ENCODE measurements around the gene TMCO1.
"Not testable (repeated sequence)": the region's sequence is repeated elsewhere in the genome, so short reads cannot be mapped to it uniquely, and the experiment has no call there.

Gene TMCO1

DNA sequence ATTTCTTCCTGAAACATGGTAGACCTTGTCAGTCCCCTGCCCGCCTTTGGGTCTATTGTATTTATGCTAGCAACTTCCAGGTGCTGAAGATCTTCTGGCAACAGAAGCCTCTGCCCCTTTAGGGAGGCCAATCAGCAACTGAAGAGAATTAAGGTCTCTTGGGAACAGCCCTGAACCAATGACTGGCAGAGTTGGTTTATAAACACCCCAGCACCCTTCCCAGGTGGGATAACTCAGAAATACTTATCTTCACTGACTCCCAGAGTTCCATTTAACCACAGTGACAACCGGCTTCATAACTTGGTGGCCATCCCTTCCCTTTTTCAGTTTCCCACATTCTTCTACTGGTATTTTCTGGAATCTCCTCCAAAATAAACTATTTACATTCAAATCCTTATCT is 27.2 kb upstream of the TMCO1 start:
- DNase-seq (ENCODE audit: low spot score) = no peak
- TF ChIP-seq, protein P1, sequence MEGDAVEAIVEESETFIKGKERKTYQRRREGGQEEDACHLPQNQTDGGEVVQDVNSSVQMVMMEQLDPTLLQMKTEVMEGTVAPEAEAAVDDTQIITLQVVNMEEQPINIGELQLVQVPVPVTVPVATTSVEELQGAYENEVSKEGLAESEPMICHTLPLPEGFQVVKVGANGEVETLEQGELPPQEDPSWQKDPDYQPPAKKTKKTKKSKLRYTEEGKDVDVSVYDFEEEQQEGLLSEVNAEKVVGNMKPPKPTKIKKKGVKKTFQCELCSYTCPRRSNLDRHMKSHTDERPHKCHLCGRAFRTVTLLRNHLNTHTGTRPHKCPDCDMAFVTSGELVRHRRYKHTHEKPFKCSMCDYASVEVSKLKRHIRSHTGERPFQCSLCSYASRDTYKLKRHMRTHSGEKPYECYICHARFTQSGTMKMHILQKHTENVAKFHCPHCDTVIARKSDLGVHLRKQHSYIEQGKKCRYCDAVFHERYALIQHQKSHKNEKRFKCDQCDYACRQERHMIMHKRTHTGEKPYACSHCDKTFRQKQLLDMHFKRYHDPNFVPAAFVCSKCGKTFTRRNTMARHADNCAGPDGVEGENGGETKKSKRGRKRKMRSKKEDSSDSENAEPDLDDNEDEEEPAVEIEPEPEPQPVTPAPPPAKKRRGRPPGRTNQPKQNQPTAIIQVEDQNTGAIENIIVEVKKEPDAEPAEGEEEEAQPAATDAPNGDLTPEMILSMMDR (IDR thresholded peaks at IDR 0.05) = no peak
- H3K27ac ChIP-seq = no peak overlapping the region
- H3K4me3 ChIP-seq = no peak overlapping the region

DNA sequence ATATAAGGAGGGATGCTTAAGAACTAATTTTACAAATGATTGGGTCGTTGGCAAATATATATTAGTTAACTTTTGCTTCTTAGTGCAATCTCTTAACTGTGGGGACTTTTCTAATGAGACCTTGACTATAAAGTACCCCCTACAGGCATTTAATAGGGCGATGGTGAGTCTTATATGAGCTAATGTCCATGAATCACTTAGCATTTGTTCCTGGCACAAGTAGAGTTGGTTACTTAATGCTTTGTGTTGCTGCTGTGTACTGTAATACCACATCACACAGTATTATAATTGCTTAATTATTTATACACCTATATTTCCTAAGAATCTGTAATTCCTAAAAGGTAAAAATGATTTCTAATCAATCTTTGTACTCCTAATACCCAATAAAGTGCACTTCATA is 25.3 kb upstream of the TMCO1 start:
- TF ChIP-seq, protein P1 (IDR thresholded peaks at IDR 0.05) = no peak
- no peak overlapping the region for H3K4me3 ChIP-seq
- H3K27ac ChIP-seq = no peak overlapping the region
- no peak for DNase-seq (ENCODE audit: low spot score)

DNA sequence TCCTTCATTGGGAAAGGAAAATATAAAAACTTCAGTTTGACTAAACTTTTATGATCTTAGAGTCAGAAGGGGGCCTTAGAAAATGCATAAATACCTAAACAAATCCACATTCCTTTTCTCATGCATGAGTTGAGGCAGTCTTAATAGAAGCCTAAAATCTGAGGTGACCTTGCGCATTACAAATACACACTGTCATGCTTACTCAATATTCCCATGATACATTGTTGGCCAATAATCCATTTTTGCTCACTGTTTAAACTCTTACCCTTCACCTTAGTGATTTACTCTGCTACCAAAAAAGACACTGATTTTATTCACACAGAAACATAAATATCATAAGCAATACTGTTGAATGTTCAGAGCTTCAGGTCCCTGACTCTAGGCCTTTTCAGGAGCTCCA is 19.1 kb upstream of the TMCO1 start:
- Histone ChIP-seq H3K4me3 (no peak overlapping the region), H3K27ac (no peak overlapping the region)
- DNase-seq (ENCODE audit: low spot score) = no peak
- TF ChIP-seq, protein P1 (IDR thresholded peaks at IDR 0.05) = no peak

DNA sequence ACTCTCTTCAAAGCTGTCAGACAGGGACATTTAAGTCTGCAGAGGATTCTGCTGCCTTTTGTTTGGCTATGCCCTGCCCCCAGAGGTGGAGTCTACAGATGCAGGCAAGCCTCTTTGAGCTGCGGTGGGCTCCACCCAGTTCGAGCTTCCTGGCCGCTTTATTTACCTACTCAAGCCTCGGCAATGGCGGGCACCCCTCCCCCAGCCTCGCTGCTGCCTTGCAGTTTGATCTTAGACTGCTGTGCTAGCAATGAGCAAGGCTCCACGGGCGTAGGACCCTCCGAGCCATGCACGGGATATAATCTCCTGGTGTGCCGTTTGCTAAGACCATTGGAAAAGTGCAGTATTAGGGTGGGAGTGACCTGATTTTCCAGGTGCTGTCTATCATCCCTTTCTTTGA is 14.9 kb upstream of the TMCO1 start:
- H3K4me3 ChIP-seq; DNase-seq (ENCODE audit: low spot score); H3K27ac ChIP-seq: not testable (repeated sequence)

DNA sequence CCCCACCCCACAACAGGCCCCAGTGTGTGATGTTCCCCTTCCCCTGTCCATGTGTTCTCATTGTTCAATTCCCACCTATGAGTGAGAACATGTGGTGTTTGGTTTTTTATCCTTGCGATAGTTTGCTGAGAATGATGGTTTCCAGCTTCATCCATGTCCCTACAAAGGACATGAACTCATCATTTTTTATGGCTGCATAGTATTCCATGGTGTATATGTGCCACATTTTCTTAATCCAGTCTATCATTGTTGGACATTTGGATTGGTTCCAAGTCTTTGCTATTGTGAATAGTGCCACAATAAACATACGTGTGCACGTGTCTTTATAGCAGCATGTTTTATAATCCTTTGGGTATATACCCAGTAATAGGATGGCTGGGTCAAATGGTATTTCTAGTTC is 9.5 kb upstream of the TMCO1 start:
- not testable (repeated sequence) for H3K4me3 ChIP-seq; DNase-seq (ENCODE audit: low spot score); H3K27ac ChIP-seq

DNA sequence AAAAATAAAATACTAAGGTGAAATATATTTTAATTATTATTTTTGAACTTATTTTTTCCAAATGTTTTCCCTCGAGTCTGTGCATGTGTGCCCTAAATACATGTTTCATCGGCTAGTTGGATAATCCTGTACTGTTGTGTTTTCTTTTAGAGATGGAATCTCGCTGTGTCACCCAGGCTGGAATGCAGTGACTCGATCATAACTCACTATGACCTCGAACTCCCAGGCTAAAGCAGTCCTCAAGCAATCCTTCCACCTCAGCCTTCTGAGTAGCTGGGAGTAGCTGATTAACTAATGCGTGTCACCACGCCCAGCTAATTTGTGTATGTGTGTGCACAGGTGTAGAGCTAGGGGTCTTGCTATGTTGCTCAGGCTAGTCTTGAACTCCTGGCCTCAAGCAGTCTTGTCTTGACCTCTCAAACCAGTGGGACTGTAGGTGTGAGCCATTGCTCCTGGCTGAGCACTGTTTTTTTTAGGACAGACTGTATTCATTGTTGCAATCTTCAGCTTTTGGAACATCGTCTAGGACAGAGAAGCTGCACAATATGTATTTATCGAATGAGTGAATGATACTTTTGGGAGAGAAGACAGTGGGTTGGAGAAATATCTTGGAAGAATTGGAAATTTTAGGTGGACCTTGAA is 4.8 kb upstream of the TMCO1 start:
- no peak for DNase-seq (ENCODE audit: low spot score)
- H3K4me3 ChIP-seq = no peak overlapping the region
- no peak overlapping the region for H3K27ac ChIP-seq
- TF ChIP-seq, protein P1 (IDR thresholded peaks at IDR 0.05) = no peak

DNA sequence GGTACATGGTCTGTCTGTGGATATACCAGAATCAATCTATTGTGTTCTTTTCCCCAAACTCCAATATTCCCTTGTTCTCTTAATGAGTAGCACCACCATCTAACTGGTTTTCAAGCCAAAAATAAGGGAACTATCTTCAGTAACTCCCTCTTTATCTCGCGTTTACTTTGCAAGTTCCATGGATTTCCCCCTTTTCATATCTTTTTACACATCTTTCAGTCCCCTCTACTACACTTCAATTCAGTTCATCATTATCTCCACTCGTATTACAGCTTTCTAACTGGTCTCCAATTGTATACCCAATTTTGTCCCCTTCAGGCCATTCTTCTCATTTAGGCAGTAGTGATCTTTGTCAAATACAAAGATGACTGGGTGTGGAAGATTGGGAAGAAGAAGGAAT is 4.1 kb upstream of the TMCO1 start:
- no peak for DNase-seq (ENCODE audit: low spot score)
- TF ChIP-seq, protein P1 (IDR thresholded peaks at IDR 0.05) = no peak
- Histone ChIP-seq H3K27ac (no peak overlapping the region), H3K4me3 (no peak overlapping the region)

DNA sequence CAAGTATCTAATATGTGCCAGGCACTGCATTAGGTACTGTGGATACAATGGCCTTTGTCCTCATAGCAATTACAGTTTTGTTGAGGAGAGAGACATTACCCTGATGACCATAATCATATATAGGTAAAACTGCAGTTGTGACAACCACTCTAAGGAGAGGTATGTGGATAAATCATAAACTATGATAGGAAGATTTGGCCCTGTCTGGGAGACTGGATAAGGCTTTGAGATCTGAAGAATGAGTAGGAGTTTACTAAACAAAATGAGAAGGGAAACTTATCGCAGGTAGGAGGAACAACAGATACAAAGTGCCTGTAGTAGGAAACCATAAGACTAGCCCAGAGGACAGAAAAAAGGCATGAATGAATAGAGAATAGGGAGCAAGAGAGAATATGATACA is 4.4 kb downstream of the TMCO1 start:
- Histone ChIP-seq H3K4me3 (no peak overlapping the region), H3K27ac (no peak overlapping the region)
- DNase-seq (ENCODE audit: low spot score) = no peak
- TF ChIP-seq, protein P1 (IDR thresholded peaks at IDR 0.05) = no peak
